GM12892 (cell line): ENCODE measurements around the gene MXD3.
"Not testable (repeated sequence)": the region's sequence is repeated elsewhere in the genome, so short reads cannot be mapped to it uniquely, and the experiment has no call there.

Experiments used
- DNase-seq: peaks from one replicate; pipeline ENCODE4 v3.0.0; 2011; ENCODE audit not compliant: insufficient read length
- FAIRE-seq: peaks from 2 replicates; lab custom pipeline; 2011; peaks lifted over from hg19 to GRCh38; lab: Jason Lieb, UNC
- POLR2A ChIP-seq: IDR thresholded peaks from 2 replicates; pipeline ENCODE4 v1.6.1; 2011; ENCODE audit warnings: low read depth, low read length, control low read depth
- POLR2AphosphoS5 ChIP-seq: IDR thresholded peaks from 2 replicates; pipeline ENCODE4 v1.6.1; 2011; ENCODE audit warnings: low read depth, low read length, control low read depth
- TAF1 ChIP-seq: IDR thresholded peaks from 2 replicates; pipeline ENCODE4 v1.6.1; 2011; ENCODE audit warnings: low read depth, mild to moderate bottlenecking, control low read depth, low read length, borderline replicate concordance

The MXD3 gene

DNA sequence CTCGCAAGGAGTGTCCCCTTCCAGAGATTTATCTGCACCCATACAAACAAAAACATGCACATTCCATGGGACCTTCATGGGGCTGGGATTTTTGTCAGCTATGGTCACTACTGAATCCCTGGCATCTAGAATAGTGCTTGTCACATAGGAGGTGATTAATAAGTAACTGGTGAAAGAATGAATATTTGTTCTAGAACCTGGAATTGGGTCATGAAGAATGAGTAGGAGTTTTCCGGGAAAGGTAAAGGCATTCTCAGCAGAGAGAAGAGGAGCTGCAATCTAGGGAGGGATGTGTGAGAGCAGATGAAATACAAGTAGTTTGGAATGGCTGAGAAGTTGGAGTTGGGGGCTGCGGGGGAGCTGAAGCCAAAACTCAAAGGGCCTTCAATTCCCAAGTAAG lies 42.6 kb upstream of the MXD3 start:
- no peak for DNase-seq
- TF ChIP-seq POLR2A (no peak), POLR2AphosphoS5 (no peak), TAF1 (no peak)
- no peak for FAIRE-seq

DNA sequence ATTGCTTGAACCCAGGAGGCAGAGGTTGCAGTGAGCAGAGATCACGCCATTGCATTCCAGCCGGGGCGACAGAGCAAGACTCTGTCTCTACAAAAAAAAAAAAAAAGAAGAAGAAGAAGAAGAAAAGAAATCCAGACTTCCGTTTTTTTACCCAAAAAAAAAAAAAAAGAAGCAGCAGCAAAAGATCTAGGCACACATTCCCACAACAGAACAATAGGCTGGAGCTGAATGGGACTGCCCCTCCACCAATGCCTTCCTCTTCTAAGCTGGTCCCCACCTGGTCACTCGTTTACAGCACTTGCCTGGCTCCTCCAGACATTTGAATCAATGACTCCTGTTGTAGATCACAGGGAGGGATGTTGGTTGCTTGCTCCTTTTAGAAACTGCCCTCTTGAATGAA lies 41.4 kb upstream of the MXD3 start:
- FAIRE-seq: no peak
- TF ChIP-seq TAF1 (no peak), POLR2A (no peak)
- DNase-seq: no peak

DNA sequence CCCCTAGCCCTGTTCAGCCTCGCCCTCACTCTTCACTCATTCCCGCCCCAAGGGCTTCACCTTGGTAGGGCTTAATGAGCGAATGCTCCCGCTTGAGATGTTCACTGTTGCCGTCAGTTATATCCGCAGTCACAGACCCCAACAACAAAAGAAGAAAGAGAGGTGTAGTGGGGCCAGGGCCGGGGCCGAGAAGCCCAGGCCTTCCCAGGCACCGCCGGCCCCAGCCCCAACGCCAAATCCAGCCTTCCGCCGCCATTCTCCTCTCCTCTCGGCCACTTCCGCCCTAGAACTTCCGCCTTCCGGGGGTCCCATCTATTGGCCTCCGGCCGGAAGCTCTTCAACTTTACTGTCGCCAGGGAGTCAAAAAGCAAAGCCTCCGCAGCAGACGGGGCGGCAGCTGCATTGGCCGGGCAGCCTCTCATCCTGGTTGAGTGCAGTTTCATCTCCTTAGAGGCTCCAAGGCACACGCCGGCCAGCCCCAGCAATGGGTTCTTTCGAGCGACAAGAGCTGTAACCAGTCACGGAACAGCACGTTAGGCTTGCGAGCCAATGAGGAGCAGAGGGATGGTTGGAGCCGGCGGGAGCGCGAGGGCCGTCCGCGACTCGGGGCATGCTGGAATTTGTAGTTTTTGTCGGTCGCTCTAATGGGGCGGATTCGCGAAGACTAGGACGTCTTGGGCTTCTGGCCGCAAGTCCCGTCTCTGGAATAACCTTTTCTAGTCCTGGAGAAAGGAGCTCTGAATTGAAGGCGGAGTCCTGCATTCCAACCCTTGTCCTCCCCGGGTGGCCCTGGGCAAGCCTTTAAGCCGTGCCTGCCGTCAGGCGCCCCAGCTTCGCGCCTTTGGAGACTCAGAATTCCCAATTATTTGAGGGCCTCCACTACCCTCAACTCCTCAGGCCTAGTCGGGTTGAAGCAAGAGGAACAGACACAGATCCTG lies 40.0 kb upstream of the MXD3 start, which contains the start of gene LMAN2:
Gene LMAN2 (minus strand): TSS at position 277 of the 938 bp plus-strand sequence. CDS start 21 bp downstream, at position 256.
- FAIRE-seq: peak; percentile 97
- TF ChIP-seq POLR2A (peak; percentile 85), TAF1 (peak; percentile 91), POLR2AphosphoS5 (peak; percentile 88)
- DNase-seq: peak; percentile 95

DNA sequence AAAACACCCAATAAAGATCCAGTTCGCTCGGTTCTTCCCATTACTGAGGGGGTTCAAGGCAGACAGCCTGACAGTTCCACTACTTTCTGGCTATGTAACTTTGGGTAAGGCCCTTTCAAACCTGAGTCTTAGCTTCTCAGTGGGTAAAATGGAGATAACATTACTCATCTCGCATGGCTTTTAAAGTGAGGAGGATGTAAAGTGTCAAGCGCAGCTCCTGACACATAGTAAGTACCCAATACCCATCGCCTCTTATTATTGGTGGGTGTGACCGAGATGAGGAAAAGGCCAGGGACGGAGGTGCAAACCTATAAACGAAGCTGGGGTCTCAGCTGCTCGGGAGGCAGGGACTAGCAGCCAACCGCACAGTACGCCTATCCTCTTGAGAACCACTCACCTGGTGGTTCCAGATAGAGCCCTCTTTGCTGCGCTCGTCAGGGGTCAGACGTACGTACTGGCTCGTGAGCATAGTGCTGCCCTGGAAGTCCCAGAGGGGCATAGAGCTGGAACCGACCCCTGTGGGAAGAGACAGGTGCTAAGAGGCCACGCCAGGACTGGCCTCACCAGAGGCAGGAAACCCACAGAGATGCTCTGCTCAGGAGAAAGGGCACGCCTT lies 39.2 kb upstream of the MXD3 start:
- FAIRE-seq: no peak
- TF ChIP-seq POLR2A (0 out of 2 replicates have a peak, but pooled peaks have one; percentile 23), TAF1 (no peak)
- no peak for DNase-seq

DNA sequence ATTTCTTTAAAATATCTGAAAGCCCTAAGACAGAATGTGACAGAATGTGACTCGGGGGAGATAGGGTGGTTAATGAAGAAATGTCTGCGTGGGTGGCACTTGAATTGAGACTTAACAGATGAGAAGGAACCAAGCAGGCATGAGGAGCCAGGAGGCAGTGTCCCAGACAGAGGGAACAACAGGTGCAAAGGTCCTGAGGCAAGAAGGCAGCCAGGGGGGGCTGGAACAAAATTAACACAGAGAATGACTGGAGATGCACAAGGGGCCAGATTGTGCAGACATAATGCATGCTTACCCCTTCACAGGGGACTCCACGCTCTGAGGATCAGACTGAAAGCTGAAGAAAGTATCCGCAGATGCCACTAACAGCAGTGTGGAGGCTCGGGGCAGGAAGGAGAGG lies 38.1 kb upstream of the MXD3 start:
- FAIRE-seq: no peak
- no peak for DNase-seq
- TF ChIP-seq POLR2A (no peak), TAF1 (no peak), POLR2AphosphoS5 (no peak)

DNA sequence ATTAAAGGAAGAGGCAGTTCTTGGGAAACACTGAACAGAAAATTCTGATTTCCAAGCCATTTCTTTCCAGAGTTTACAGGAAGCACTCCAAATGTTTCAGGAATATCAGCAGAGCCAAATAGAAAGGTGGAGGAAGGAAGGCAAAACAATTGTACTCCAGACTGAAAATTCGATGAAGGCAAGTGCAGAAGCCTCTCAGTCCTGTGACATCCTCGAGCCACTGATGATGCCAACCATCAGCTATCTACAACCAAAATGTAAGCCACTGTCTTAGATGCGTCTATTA lies 37.6 kb upstream of the MXD3 start:
- no peak for TF ChIP-seq POLR2A
- TF ChIP-seq POLR2AphosphoS5: no peak
- TF ChIP-seq TAF1: no peak
- DNase-seq (no peak), FAIRE-seq (no peak)

DNA sequence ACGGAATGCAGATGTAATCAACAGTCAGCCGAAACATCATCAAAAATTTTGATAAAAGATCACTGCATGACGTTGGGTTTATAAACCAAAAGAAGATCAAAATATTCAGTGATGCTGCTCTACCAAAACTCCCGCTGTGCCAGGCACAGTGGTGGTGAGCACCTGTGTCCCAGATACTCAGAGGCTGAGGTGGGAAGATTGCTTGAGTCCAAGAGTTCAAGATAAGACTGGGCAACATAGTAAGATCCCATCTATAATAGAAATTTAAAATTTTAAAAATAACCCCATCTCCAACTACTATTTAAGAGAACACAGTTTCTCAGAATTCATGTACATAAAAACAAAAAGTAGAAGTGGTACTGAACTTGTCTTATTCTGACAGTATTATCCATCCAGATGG lies 36.0 kb upstream of the MXD3 start:
- DNase-seq (no peak), FAIRE-seq (no peak)
- TF ChIP-seq TAF1 (no peak), POLR2AphosphoS5 (no peak), POLR2A (no peak)

DNA sequence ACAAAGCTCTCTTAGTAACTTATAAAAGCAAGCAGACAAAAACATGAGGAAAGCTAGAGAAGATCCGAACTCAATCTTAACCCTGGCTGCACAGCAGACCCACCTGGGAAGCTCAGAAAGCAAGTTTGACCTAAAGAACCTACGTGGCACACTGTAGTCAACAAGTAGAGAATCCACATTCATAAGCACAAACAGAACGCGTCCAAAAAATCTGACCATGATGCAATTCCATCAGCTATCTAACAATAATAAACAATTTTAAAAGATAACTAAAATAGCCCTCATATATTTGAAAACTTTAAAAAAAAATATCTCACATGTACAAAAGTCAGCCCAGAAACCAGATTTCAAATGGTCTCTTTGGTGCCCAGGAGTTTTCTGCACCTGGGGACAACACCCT lies 35.1 kb upstream of the MXD3 start:
- DNase-seq: no peak
- no peak for FAIRE-seq
- no peak for TF ChIP-seq POLR2A
- TF ChIP-seq TAF1: no peak
- TF ChIP-seq POLR2AphosphoS5: no peak

DNA sequence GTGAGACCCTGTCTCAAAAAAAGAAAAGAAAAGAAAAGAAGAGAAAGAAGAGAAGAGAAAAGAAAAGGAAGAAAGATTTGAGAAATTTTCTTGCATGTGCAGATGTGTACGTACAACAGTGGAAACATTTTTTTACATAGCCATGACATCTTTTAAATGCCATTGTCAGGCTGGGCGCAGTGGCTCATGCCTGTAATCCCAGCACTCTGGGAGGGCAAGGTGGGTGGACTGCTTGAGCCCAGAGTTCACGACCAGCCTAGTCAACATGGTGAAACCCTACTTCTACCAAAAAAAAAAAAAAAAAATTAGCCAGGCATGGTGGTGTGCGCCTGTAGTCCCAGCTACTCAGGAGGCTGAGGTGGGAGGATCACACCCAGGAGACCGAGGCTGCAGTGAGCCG lies 33.2 kb upstream of the MXD3 start:
- no peak for DNase-seq
- FAIRE-seq: no peak
- no peak for TF ChIP-seq TAF1
- no peak for TF ChIP-seq POLR2A
- TF ChIP-seq POLR2AphosphoS5: no peak

DNA sequence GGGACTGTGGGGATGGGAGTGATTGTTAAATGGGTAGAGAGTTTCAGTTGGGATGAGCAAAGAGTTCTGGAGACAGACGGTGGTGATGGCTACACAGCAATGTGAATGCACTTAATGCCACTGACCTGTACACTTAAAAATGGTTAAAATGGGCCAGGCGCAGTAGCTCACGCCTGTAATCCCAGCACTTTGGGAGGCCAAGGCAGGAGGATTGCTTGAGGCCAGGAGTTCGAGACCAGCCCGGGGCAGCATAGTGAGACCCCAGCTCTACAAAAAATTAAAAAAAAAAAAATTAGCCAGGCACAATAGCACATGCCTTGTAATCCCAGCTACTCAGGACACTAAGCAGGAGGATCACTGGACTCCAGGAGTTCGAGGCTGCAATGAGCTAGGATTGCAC lies 32.1 kb upstream of the MXD3 start:
- no peak for FAIRE-seq
- no peak for DNase-seq
- TF ChIP-seq POLR2A: no peak

DNA sequence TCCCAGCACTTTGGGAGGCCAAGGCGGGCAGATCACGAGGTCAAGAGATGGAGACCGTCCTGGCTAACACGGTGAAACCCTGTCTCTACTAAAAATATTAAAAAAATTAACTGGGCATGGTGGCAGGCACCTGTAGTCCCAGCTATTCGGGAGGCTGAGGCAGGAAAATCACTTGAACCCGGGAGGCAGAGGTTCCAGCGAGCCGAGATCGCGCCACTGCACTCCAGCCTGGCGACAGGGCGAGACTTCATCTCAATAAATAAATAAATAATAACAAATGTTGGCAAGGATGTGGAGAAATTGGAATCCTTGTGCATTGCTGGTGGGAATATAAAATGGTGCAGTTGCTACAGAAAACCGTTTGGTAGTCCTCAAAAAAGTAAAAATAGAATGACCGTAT lies 31.3 kb upstream of the MXD3 start:
- DNase-seq: not testable (repeated sequence)

DNA sequence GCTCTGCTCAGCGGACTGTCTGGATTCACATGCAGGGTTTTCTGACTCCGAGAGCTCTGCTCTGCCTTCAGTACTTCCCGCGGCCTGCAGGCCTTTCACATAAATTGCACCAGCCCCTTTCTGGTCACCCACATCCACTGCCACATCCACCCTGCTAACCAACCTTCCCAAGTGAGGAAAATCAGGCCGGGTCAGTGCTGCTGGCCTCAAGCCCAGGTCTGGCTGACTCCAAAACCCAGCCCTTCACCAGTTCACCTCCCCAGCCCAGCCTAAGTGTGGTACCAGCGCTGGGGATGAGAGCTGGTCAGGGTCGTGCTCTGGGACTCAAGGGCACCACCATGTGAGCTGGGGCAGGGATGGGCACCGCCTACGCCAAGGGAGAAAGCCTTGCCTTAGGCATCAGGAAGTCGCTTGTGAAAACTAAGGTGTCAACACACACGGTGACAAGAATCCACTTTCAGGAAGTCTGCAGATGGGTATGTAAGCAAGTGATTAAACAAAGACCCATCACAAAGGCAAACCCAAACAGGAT lies 27.5 kb upstream of the MXD3 start:
- no peak for DNase-seq
- no peak for FAIRE-seq
- no peak for TF ChIP-seq POLR2A
- TF ChIP-seq TAF1: no peak

More for the DNA sequence above, 31.3 kb upstream of the MXD3 start:
- not testable (repeated sequence) for FAIRE-seq
